ENCODE measurements around the gene KCNT1.

The KCNT1 gene

GRCh38 chr9:135727257-135727875 is 25.4 kb downstream of the KCNT1 start:
- no peak for DNase-seq (ENCODE audit: low read depth)

DNA sequence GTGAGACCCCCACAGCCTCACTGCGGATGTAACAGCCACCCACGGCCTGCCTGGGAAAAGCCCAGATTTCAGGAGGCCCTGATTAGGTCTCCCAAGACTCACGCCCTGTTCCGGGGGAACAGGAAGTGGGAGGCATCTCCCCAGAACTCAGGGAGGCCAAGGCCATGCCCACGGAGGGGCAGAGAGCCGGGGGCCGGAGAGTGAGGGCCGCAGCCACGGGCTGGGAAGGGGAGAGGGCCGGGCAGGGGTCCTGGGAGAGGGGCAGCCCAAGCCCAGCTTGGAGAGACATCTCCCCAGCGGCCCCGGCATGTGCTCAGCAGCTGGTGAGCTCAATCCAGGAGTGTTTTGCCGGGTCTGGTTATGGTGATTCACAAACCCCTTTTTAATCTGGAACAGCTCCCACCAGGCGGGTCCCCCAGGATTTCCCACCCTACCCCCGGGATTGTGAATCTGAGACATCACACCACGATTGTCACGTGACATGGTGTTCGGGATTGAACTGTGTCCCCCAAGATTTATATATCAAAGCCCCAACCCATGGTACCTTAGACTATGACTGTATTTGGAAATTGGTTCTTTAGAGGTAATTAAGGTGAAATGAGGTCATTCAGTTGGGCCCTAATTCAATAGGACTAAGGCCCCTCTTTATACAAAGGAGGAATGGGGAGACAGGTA is 26.6 kb downstream of the KCNT1 start:
- no peak for DNase-seq (ENCODE audit: low read depth)

DNA sequence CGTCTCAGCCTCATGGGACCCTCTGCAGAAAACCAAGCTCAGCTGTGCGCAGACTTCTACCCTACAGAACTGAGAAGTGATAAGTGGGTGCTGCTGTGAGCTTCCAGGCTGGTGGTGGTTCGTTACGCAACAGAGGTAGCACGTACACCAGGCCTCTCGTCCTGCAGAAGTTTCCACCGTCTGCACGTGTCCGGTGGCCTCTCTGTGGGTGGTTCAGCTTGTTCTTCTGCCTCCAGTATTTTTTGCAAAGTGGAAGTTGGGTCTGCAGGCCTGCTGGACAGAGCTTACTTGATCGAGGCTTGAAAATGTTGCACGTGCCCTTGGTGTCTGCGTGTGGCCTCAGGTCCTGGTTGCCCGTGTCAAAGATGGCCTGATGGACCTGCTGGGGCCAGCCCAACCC is 27.5 kb downstream of the KCNT1 start:
- DNase-seq (ENCODE audit: low read depth) = no peak

DNA sequence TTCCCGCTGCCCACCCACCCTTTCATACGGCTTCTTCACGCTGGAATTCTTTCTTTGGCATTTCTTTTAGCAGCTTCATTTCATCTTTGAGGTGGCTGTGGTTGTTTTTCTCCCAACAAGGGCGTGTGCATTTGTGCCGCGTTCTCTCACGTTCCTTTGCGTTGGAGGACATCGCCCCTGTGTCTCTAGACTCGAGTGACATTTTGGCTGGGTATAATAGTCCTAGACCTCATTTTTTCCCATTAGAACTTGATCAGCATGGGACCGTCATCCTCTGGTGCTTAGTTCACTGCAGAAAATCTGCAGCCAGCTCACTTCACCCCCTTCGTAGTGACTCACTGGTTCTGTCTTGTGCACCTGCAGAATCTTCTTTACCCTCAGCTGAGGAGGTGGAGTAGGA is 29.5 kb downstream of the KCNT1 start:
- DNase-seq (ENCODE audit: low read depth) = no peak

GRCh38 chr9:135732569-135733257 is 30.7 kb downstream of the KCNT1 start:
- DNase-seq (ENCODE audit: low read depth) = no peak

GRCh38 chr9:135734616-135735144 is 32.7 kb downstream of the KCNT1 start:
- no peak for DNase-seq (ENCODE audit: low read depth)

DNA sequence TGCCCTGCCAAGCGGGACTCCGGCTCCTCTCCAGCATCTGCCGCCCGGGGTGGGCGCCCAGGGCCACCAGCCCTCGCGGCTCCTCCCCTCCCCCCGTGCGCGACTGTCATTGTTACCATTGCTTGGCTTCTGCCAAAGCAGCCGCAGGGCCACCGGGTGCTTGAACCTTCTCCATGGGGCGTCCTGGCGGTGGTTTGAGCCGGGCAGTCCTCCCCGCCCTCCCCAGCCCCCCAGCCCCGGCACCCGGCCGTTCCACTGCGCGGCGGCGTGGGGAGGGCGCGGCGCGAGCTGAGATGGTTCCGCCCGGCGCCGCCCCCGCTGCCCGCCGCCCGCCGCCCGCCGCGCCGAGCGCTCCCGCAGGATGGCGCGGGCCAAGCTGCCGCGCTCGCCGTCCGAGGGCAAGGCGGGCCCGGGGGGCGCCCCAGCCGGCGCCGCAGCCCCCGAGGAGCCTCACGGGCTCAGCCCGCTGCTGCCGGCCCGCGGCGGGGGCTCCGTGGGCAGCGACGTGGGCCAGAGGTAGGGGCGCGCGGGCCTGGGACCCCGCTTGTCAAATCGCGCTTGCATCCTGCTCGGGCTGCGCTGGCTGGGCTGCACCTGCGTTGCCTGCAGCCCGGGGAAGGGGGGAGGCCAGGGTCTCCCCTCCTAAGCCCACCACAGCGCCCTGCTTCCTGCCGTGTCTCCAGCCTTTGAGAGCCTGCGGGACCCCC is 34.4 kb downstream of the KCNT1 start:
- no peak for DNase-seq (ENCODE audit: low read depth)

DNA sequence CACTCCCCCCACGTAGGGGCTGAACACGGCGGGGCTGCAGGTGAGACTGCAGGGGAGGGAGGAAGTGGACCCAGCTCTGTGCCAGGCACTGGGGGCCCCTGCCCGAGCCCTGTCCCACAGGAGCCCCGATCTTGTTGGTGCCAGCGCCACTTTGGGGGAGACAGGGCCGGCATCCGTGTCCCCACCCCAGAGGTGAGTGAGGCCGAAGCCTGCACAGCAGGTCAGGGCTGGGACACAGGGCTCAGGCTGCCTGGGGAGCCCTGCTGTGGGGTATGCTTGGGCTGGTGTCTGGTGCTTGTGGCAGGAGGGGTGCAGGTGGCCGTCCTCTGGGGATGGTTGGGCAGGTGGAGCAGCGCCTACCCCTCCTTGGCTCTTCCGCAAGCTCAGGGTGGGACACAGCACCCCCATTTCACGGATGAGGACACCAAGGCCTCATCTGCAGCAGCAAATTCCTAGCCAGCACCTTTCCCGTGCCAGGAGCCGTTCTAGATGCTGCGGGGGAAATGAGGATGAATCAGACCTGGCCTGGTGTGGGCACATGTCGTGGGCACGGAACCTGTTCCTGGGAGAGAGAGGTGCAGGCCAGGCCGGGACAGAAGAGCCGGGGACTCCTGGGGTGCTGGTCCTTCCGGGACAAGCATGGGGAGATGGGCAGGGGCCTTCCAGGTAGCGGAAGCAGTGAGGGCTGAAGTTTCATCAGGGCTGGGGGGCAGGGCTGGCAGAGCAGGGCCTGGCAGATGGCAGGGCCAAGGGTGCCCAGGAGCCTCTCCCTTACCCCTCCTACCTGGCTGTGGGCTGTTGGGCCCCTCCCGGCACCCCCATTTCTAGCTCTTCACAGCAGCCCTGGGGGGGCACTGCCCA is 35.2 kb downstream of the KCNT1 start:
- no peak for DNase-seq (ENCODE audit: low read depth)

GRCh38 chr9:135737840-135738521 is 36.0 kb downstream of the KCNT1 start:
- no peak for DNase-seq (ENCODE audit: low read depth)

GRCh38 chr9:135739271-135740220 is 37.6 kb downstream of the KCNT1 start:
- DNase-seq (ENCODE audit: low read depth) = no peak

- DNase-seq (ENCODE audit: low read depth) = no peak
These were observed 39.6 kb downstream of the KCNT1 start for GRCh38 chr9:135741276-135742219.

DNA sequence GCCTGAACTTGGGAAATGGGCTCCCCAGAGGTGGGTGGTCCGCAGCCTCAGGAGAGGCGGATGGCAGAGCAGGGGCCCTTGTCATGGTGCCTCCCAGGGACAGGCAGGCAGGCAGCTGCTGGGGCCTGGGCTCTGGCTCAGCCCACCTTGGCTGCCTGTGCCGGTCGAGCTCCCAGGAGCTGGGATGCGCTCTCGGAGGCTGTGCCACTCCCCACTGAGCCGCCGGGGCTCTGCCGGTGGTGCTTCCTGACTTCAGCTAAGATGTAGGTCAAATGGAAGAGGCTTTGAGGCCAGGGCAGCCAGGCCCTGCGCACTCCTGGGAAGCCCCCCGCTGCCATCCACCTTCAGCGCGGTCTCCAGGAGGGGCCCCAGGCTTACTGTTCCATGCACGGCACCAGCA is 41.0 kb downstream of the KCNT1 start:
- DNase-seq (ENCODE audit: low read depth) = no peak

GRCh38 chr9:135743546-135744332 is 41.8 kb downstream of the KCNT1 start:
- no peak for DNase-seq (ENCODE audit: low read depth)

DNA sequence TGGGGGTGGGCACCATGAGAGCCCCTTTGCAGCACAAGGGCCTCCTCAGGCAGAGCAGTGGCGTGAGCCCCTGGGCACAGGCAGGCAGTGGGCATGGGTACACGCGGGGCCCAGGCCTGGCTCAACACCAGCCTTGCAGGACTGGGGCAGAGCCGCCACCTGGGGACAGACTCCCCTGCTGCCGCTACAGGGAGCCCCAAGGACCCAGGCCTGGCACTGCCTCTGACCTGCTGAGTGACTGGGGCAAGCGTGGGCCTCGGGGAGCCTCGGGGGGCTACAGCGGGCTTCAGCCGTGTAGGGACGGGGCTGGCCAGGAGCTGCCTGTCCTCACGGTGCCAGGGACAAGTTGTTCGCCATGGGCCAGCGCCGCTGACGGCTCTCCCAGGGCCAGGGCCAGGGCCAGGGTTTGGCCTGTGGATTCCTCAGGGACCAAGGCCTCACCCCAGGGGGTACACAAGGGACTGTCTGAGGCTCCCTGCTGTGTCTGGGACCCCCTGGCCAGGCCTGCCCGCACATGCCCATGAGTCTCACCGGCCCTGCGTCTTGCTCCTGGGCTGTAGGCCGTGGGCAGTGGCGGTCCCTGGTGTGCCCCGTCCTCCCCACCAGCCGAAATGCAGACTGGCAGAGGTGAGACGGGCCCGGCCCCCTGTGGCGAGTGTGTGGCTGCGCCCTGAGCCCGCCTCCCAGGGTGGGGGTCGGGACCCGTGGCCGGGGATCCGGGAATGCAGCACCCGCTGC is 42.5 kb downstream of the KCNT1 start:
- DNase-seq (ENCODE audit: low read depth) = no peak

- DNase-seq (ENCODE audit: low read depth) = no peak
These were observed 43.2 kb downstream of the KCNT1 start for GRCh38 chr9:135745189-135745588.

DNA sequence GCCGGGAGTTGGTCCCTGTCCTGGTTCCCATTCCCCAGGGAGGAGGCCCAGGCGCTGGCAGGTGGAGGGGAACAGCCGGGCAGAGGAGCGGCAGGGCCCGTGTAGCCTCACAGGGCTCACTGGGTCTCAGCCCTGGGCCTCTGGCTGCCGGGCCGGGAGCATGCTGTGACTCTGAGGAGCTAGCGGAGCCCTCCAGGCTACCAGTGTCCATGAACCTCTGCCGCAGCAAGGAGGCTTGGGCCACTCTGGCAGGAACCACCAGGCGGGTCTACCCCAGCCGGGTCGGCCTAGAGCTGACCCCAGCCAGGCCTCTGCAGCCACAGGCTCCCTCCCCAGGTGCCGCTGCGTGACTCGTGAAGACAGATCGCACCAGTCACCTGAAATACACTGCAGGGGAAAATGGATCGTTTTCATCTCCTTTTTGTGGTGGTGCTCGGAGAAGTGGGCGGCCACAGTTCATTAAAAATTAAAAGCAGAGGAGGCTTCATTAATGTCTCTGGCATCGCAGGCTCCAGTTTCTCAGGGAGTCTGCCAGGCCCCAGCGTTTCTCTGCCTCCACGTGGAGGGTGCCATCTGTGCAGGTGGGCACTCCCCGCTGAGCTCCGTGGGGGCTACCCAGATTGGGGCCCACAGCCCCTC is 43.8 kb downstream of the KCNT1 start:
- no peak for DNase-seq (ENCODE audit: low read depth)

- DNase-seq (ENCODE audit: low read depth) = no peak
These were observed 44.6 kb downstream of the KCNT1 start for GRCh38 chr9:135746565-135746964.
